IPS-11a (cell line): ENCODE data around the gene ZNF79.

ENCODE experiments used
- H3K4me3 ChIP-seq: one replicate; pipeline ENCODE4 v1.5.1; 2013; ENCODE audit warnings: low read depth, low read length, control low read depth

Gene ZNF79

GRCh38 chr9:127423476-127423933 lies 677 bp upstream of the ZNF79 start:
- peak overlapping the region; percentile 61 for H3K4me3 ChIP-seq

- peak overlapping the region; percentile 61 for H3K4me3 ChIP-seq
These were observed 456 bp downstream of the ZNF79 start for GRCh38 chr9:127424676-127424999.

GRCh38 chr9:127426756-127427155 lies 2.6 kb downstream of the ZNF79 start:
- no peak overlapping the region for H3K4me3 ChIP-seq

- H3K4me3 ChIP-seq, result no peak overlapping the region
These were observed 4.2 kb downstream of the ZNF79 start for GRCh38 chr9:127428348-127428747.

GRCh38 chr9:127430415-127430814 lies 6.2 kb downstream of the ZNF79 start:
- no peak overlapping the region for H3K4me3 ChIP-seq

GRCh38 chr9:127437497-127438264 lies 13.5 kb downstream of the ZNF79 start:
- H3K4me3 ChIP-seq, result no peak overlapping the region

- no peak overlapping the region for H3K4me3 ChIP-seq
These were observed 14.2 kb downstream of the ZNF79 start for GRCh38 chr9:127438394-127438793.

- no peak overlapping the region for H3K4me3 ChIP-seq
These were observed 20.2 kb downstream of the ZNF79 start for GRCh38 chr9:127444283-127444920.

- H3K4me3 ChIP-seq, result no peak overlapping the region
These were observed 21.0 kb downstream of the ZNF79 start for GRCh38 chr9:127444921-127445850.

- no peak overlapping the region for H3K4me3 ChIP-seq
These were observed 21.9 kb downstream of the ZNF79 start for GRCh38 chr9:127445851-127446712.

- H3K4me3 ChIP-seq, result no peak overlapping the region
These were observed 22.7 kb downstream of the ZNF79 start for GRCh38 chr9:127446713-127447415.

- no peak overlapping the region for H3K4me3 ChIP-seq
These were observed 23.4 kb downstream of the ZNF79 start for GRCh38 chr9:127447416-127448111.

GRCh38 chr9:127448112-127448805 lies 24.1 kb downstream of the ZNF79 start:
- H3K4me3 ChIP-seq, result no peak overlapping the region

GRCh38 chr9:127449332-127449966 lies 25.3 kb downstream of the ZNF79 start:
- peak overlapping the region; percentile 96 for H3K4me3 ChIP-seq

- H3K4me3 ChIP-seq, result peak overlapping the region; percentile 96
These were observed 26.1 kb downstream of the ZNF79 start for GRCh38 chr9:127450243-127450760.

GRCh38 chr9:127450830-127451607 lies 26.8 kb downstream of the ZNF79 start, which contains the start of the genes LRSAM1 and RPL12:
Gene LRSAM1, plus strand, starts transcription at chr9:127451510. Its CDS starts 3,018 bp downstream, at chr9:127454528.
Gene RPL12, minus strand, starts transcription at chr9:127451406. Its CDS starts 89 bp downstream, at chr9:127451317.
- H3K4me3 ChIP-seq, result peak within 1 kb of the TSS; percentile 96

- peak overlapping the region; percentile 96 for H3K4me3 ChIP-seq
These were observed 27.4 kb downstream of the ZNF79 start for GRCh38 chr9:127451608-127451857.
